Measurements from ENCODE around the gene ARHGAP26.

GRCh38 chr5:142845954-142846398 is 75.8 kb downstream of the ARHGAP26 start:
- TF ChIP-seq REST (IDR thresholded peaks at IDR 0.05; ENCODE audit: insufficient read depth in 1 of 2, low read depth in 2 of 2, low read length in 2 of 2) = no peak
- no peak for TF ChIP-seq SIN3A (IDR thresholded peaks at IDR 0.05; ENCODE audit: borderline replicate concordance, insufficient read depth, low read length)
- no peak for TF ChIP-seq POLR2AphosphoS5 (IDR thresholded peaks at IDR 0.05; ENCODE audit: low read depth, low read length)
- no peak for TF ChIP-seq FOXP2 (optimal IDR thresholded peaks at IDR 0.05; ENCODE audit: borderline replicate concordance, extremely low read depth, extremely low read length, insufficient read depth)
- no peak for TF ChIP-seq TAF1 (IDR thresholded peaks at IDR 0.05; ENCODE audit: borderline replicate concordance, insufficient read depth, low read length)

Measured in PFSK-1 (cell line).